ENCODE results near the gene CDH16. TPM values are rescaled to one million over a fixed set of nuclear protein-coding genes. Genes with fewer than 3 reads are reported as not detected.
A peak's percentile ranks its signal among the peaks of the same experiment; 100 is the strongest.
"Not testable (repeated sequence)": the region's sequence is repeated elsewhere in the genome, so short reads cannot be mapped to it uniquely, and the experiment has no call there.

CDH16 gene
- total and polyA plus RNA-seq, 7 donors, result 0.53 to 3.3 (median 0.75) TPM; not detected in 2

GRCh38 chr16:66960270-66960669 lies 41.6 kb upstream of the CDH16 start:
- H3K4me3 ChIP-seq, result no peak overlapping the region
- no peak for DNase-seq
- H3K36me3 ChIP-seq (ENCODE audit: insufficient read depth in 1 of 2, low read depth in 1 of 2), result peaks cover 0 to 54% of the 10 kb centered on the region in 2 donors
- H3K9me3 ChIP-seq, result no peaks in the 10 kb centered on the region
- intact Hi-C loops (cut with DNase I), result loop anchor here (5.0 kb wide), 2 partner anchors 42 to 197 kb away; partner anchors contain the start of genes FBXL8 (in 1 of the 2) and TRADD (in 1 of the 2)
- ATAC-seq, result no peak
- H3K4me1 ChIP-seq, result peaks cover 13% of the 10 kb centered on the region
- TF ChIP-seq CTCF (IDR thresholded peaks at IDR 0.05), result no peak
- 80 to 95% (median 82%) methylated on average over 1 of the region's 1 CpG for WGBS, 3 donors
- H3K27ac ChIP-seq, result no peak overlapping the region
- no peaks in the 10 kb centered on the region for H3K27me3 ChIP-seq (ENCODE audit: insufficient read depth in 3 of 3, low read length in 2 of 3)

GRCh38 chr16:66959704-66960161 lies 41.0 kb upstream of the CDH16 start:
- no peak overlapping the region for H3K27ac ChIP-seq
- peak; percentile 41 to 62 for DNase-seq
- H3K36me3 ChIP-seq (ENCODE audit: insufficient read depth in 1 of 2, low read depth in 1 of 2), result peaks cover 0 to 50% of the 10 kb centered on the region in 2 donors
- peaks cover 13% of the 10 kb centered on the region for H3K4me1 ChIP-seq
- no peaks in the 10 kb centered on the region for H3K27me3 ChIP-seq (ENCODE audit: insufficient read depth in 3 of 3, low read length in 2 of 3)
- no peaks in the 10 kb centered on the region for H3K9me3 ChIP-seq
- ATAC-seq, result peak in 2 of 4 donors; percentile 26 to 43
- intact Hi-C loops (cut with DNase I), result loop anchor here (5.0 to 10.0 kb wide), 3 partner anchors 43 to 198 kb away; partner anchors contain the start of genes FBXL8 (in 1 of the 2) and TRADD (in 1 of the 2)
- 21 to 40% (median 24%) methylated on average over 5 of the region's 5 CpGs for WGBS, 3 donors
- no peak for TF ChIP-seq CTCF (IDR thresholded peaks at IDR 0.05)
- H3K4me3 ChIP-seq, result no peak overlapping the region

GRCh38 chr16:66958857-66959703 lies 40.4 kb upstream of the CDH16 start:
- Histone ChIP-seq H3K36me3 (ENCODE audit: insufficient read depth in 1 of 2, low read depth in 1 of 2) (peaks cover 0 to 44% of the 10 kb centered on the region in 2 donors), H3K27ac (no peak overlapping the region), H3K4me3 (no peak overlapping the region), H3K27me3 (ENCODE audit: insufficient read depth in 3 of 3, low read length in 2 of 3) (no peaks in the 10 kb centered on the region), H3K9me3 (no peaks in the 10 kb centered on the region), H3K4me1 (peaks cover 13% of the 10 kb centered on the region)
- TF ChIP-seq CTCF (IDR thresholded peaks at IDR 0.05), result no peak
- ATAC-seq, result no peak
- DNase-seq, result peak in 1 of 2 donors; percentile 11
- intact Hi-C loops (cut with DNase I), result loop anchor here in 1 of 2 donors (10.0 kb wide), 1 partner anchor 64 kb away; no protein-coding TSS in a partner anchor
- 78 to 84% (median 80%) methylated on average over 7 of the region's 7 CpGs for WGBS, 3 donors

GRCh38 chr16:66956154-66956457 lies 37.4 kb upstream of the CDH16 start:
- DNase-seq; H3K4me3 ChIP-seq; ATAC-seq; H3K9me3 ChIP-seq; H3K27me3 ChIP-seq (ENCODE audit: insufficient read depth in 3 of 3, low read length in 2 of 3); H3K27ac ChIP-seq: not testable (repeated sequence)
- Histone ChIP-seq H3K36me3 (ENCODE audit: insufficient read depth in 1 of 2, low read depth in 1 of 2) (peaks cover 0 to 14% of the 10 kb centered on the region in 2 donors), H3K4me1 (peaks cover 25% of the 10 kb centered on the region)
- WGBS, 3 donors, result 80 to 91% (median 82%) methylated on average over 1 of the region's 1 CpG
- intact Hi-C loops (cut with DNase I), result loop anchor here in 1 of 2 donors (10.0 kb wide), 1 partner anchor 61 kb away; no protein-coding TSS in a partner anchor

GRCh38 chr16:66955363-66956153 lies 36.9 kb upstream of the CDH16 start:
- ATAC-seq; H3K4me3 ChIP-seq; DNase-seq; H3K36me3 ChIP-seq (ENCODE audit: insufficient read depth in 1 of 2, low read depth in 1 of 2); H3K27me3 ChIP-seq (ENCODE audit: insufficient read depth in 3 of 3, low read length in 2 of 3); H3K27ac ChIP-seq; H3K9me3 ChIP-seq: not testable (repeated sequence)
- 79 to 87% (median 82%) methylated on average over 17 of the region's 17 CpGs for WGBS, 3 donors
- intact Hi-C loops (cut with DNase I), result loop anchor here in 1 of 2 donors (10.0 kb wide), 1 partner anchor 61 kb away; no protein-coding TSS in a partner anchor
- peaks cover 25% of the 10 kb centered on the region for H3K4me1 ChIP-seq

Measured in psoas muscle (tissue), 8 donors.